GM18873 (cell line): ENCODE results near the gene OR52B6.
"Not testable (repeated sequence)": the region's sequence is repeated elsewhere in the genome, so short reads cannot be mapped to it uniquely, and the experiment has no call there.

ENCODE experiments used
- ATAC-seq: cut with Tn5 transposase; IDR thresholded peaks from one replicate; pipeline ENCODE4 v1.9.1; 2021; ENCODE audit warnings: mild to moderate bottlenecking, moderate library complexity, moderate number of reproducible peaks; ENCODE audit not compliant: unreplicated experiment, low FRiP score

OR52B6 gene

GRCh38 chr11:5580577-5580976, at the start of gene OR52B6:
TSS of gene OR52B6 (plus strand) at chr11:5580877. CDS start at chr11:5580877, 0 bp downstream.
- ATAC-seq: no peak

- ATAC-seq: no peak
Measured at GRCh38 chr11:5531053-5531831, 49.4 kb upstream of the OR52B6 start.

GRCh38 chr11:5534046-5534445, 46.6 kb upstream of the OR52B6 start:
- no peak for ATAC-seq

- no peak for ATAC-seq
Measured at GRCh38 chr11:5536482-5536881, 44.2 kb upstream of the OR52B6 start.

GRCh38 chr11:5541427-5541826, 39.2 kb upstream of the OR52B6 start:
- ATAC-seq: no peak

GRCh38 chr11:5546457-5546856, 34.2 kb upstream of the OR52B6 start:
- ATAC-seq: no peak

GRCh38 chr11:5547982-5548381, 32.7 kb upstream of the OR52B6 start:
- ATAC-seq: peak; percentile 53

- no peak for ATAC-seq
Measured at GRCh38 chr11:5548440-5548839, 32.2 kb upstream of the OR52B6 start, which contains the start of gene OR52H1. TSS of gene OR52H1 (minus strand) at chr11:5548540. CDS start at chr11:5545505, 3,035 bp downstream.

- peak; percentile 69 for ATAC-seq
Measured at GRCh38 chr11:5550440-5551095, 30.1 kb upstream of the OR52B6 start.

GRCh38 chr11:5553343-5553742, 27.3 kb upstream of the OR52B6 start:
- no peak for ATAC-seq

- ATAC-seq: no peak
Measured at GRCh38 chr11:5556596-5557188, 24.0 kb upstream of the OR52B6 start.

- ATAC-seq: no peak
Measured at GRCh38 chr11:5557751-5558150, 22.9 kb upstream of the OR52B6 start.

GRCh38 chr11:5564259-5565019, 16.2 kb upstream of the OR52B6 start:
- ATAC-seq: no peak

GRCh38 chr11:5574654-5575053, 6.0 kb upstream of the OR52B6 start:
- ATAC-seq: no peak

GRCh38 chr11:5575152-5575551, 5.5 kb upstream of the OR52B6 start:
- no peak for ATAC-seq

- no peak for ATAC-seq
Measured at GRCh38 chr11:5577101-5577500, 3.6 kb upstream of the OR52B6 start.

- no peak for ATAC-seq
Measured at GRCh38 chr11:5581014-5581413, 337 bp downstream of the OR52B6 start.

- not testable (repeated sequence) for ATAC-seq
Measured at GRCh38 chr11:5584458-5584857, 3.8 kb downstream of the OR52B6 start.

GRCh38 chr11:5589906-5590305, 9.2 kb downstream of the OR52B6 start:
- not testable (repeated sequence) for ATAC-seq

GRCh38 chr11:5591613-5592012, 10.9 kb downstream of the OR52B6 start:
- ATAC-seq: no peak

- ATAC-seq: no peak
Measured at GRCh38 chr11:5592615-5593014, 11.9 kb downstream of the OR52B6 start.
